ENCODE results near the gene DYNC1LI2. TPM values are rescaled to one million over a fixed set of nuclear protein-coding genes. Genes with fewer than 3 reads are reported as not detected.

Gene DYNC1LI2
- total and polyA plus RNA-seq, 10 of the 15 experiments (the other 5 are each of a cell fraction or from before 2014, with no cell fraction given) = 6.0 to 46.5 (median 33.7) TPM

GRCh38 chr16:66698046-66698445, 53.4 kb downstream of the DYNC1LI2 start:
- ATAC-seq (no peak), FAIRE-seq (no peak), DNase-seq (ENCODE audit: low read depth, low spot score) (no peak)
- RAD21 ChIA-PET (ENCODE audit: unreplicated experiment) = no interaction called here
- in situ Hi-C loops (cut with MboI) = no loop called here
- no peaks in the 10 kb centered on the region for H3K36me3 ChIP-seq (ENCODE audit: control insufficient read depth in 2 of 2, insufficient read depth in 2 of 2, low read length in 1 of 2)
- POLR2A ChIA-PET = no interaction called here
- intact Hi-C loops (cut with micrococcal nuclease; ENCODE audit: unreplicated experiment) = no loop called here
- H3K4me1 ChIP-seq (ENCODE audit: control insufficient read depth, insufficient read depth, low read length) = no peaks in the 10 kb centered on the region
- H3K79me2 ChIP-seq (ENCODE audit: control insufficient read depth, insufficient read depth, low read length) = no peaks in the 10 kb centered on the region
- no peaks in the 10 kb centered on the region for H4K20me1 ChIP-seq (ENCODE audit: control insufficient read depth, insufficient read depth)
- SMC1A ChIA-PET (ENCODE audit: uncharacterized antibody, unreplicated experiment) = interaction anchor here (1.6 kb wide), 1 partner anchor 47 kb away, joined by 4 read pairs; no protein-coding TSS in a partner anchor
- no peak overlapping the region for H2AFZ ChIP-seq (ENCODE audit: control insufficient read depth, low read depth, low read length)
- no peak overlapping the region for H3K27ac ChIP-seq (ENCODE audit: control insufficient read depth, insufficient read depth)
- no peak for TF ChIP-seq MYB (IDR thresholded peaks at IDR 0.05; ENCODE audit: borderline replicate concordance, low read depth, low read length)
- no peak for TF ChIP-seq USF1 (IDR thresholded peaks at IDR 0.05; ENCODE audit: borderline replicate concordance, extremely low read length, insufficient read depth, low read depth, low read length)
- no peak for TF ChIP-seq JUND (IDR thresholded peaks at IDR 0.05; ENCODE audit: low read depth, low read length)
- no peak for TF ChIP-seq NR2C2 (IDR thresholded peaks at IDR 0.05; ENCODE audit: borderline replicate concordance, control insufficient read depth, insufficient read length, low read depth)
- WGBS (ENCODE audit: insufficient coverage, insufficient replicate concordance, low lambda C conversion rate, missing lambda C conversion rate) = 76% methylated on average over 7 of the region's 7 CpGs
- H3K4me3 ChIP-seq = no peak overlapping the region
- no peak overlapping the region for H3K9ac ChIP-seq (ENCODE audit: control insufficient read depth, insufficient read depth, low read length)
- no TSS peak for BruUV-seq (replicated peaks)
- no peaks in the 10 kb centered on the region for H3K9me3 ChIP-seq (replicated peaks; ENCODE audit: control insufficient read depth, insufficient read depth, low read length)
- no peak overlapping the region for H3K4me2 ChIP-seq (ENCODE audit: control insufficient read depth, insufficient read depth)
- peaks cover 0 to 12% of the 10 kb centered on the region in 2 experiments for H3K27me3 ChIP-seq (replicated peaks in 1 of 2; ENCODE audit: control insufficient read depth in 2 of 2, insufficient read depth in 2 of 2, low read length in 1 of 2)
- CTCF ChIA-PET = interaction anchor here (0.7 to 2.0 kb wide), 6 partner anchors 32 to 133 kb away, joined by 3 to 8 read pairs (median 3); partner anchors contain the start of gene NAE1
